Hepatocyte (in vitro differentiated cells): Measurements from ENCODE around the gene GOLGA8R. TPM values are rescaled to one million over a fixed set of nuclear protein-coding genes. Genes with fewer than 3 reads are reported as not detected.
"Not testable (repeated sequence)": the region's sequence is repeated elsewhere in the genome, so short reads cannot be mapped to it uniquely, and the experiment has no call there.

Experiments used
- DNase-seq: peaks from one replicate; pipeline ENCODE4 v3.0.0-alpha.2; 2016; ENCODE audit warnings: low spot score
- H2AFZ ChIP-seq: fragments of 200-600 bp; sonication (generic); 2 replicates; pipeline ENCODE4 v1.6.0; 2016; ENCODE audit warnings: antibody characterized with exemption, mild to moderate bottlenecking
- H3K27ac ChIP-seq: fragments of 200-600 bp; sonication (generic); 2 replicates; pipeline ENCODE4 v1.5.1; 2016; ENCODE audit warnings: mild to moderate bottlenecking
- H3K27me3 ChIP-seq: fragments of 200-600 bp; sonication (generic); 2 replicates; pipeline ENCODE4 v1.6.1; 2016
- H3K36me3 ChIP-seq: fragments of 200-600 bp; sonication (generic); replicated peaks from 2 replicates; pipeline ENCODE4 v1.5.1; 2016; ENCODE audit warnings: low read depth; ENCODE audit not compliant: insufficient read depth
- H3K4me1 ChIP-seq: fragments of 200-600 bp; sonication (generic); 2 replicates; pipeline ENCODE4 v1.5.1; 2016; ENCODE audit warnings: mild to moderate bottlenecking, moderate library complexity; ENCODE audit not compliant: insufficient read depth
- H3K4me2 ChIP-seq: fragments of 200-600 bp; sonication (generic); 2 replicates; pipeline ENCODE4 v1.6.0; 2016
- H3K4me3 ChIP-seq: fragments of 200-600 bp; sonication (generic); 2 replicates; pipeline ENCODE4 v1.5.1; 2016; ENCODE audit warnings: mild to moderate bottlenecking
- H3K79me2 ChIP-seq: fragments of 200-600 bp; sonication (generic); 2 replicates; pipeline ENCODE4 v1.6.0; 2017; ENCODE audit warnings: mild to moderate bottlenecking
- H3K9me2 ChIP-seq: fragments of 200-600 bp; sonication (generic); replicated peaks from 2 replicates; pipeline ENCODE4 v1.6.0; 2017; ENCODE audit warnings: mild to moderate bottlenecking; ENCODE audit not compliant: insufficient read depth
- H3K9me3 ChIP-seq: fragments of 200-600 bp; sonication (generic); 2 replicates; pipeline ENCODE4 v1.5.1; 2016; ENCODE audit warnings: low read depth, mild to moderate bottlenecking
- H4K20me1 ChIP-seq: fragments of 200-600 bp; sonication (generic); 2 replicates; pipeline ENCODE4 v1.6.0; 2016; ENCODE audit warnings: mild to moderate bottlenecking; ENCODE audit not compliant: insufficient read depth, poor library complexity, severe bottlenecking
- WGBS: methylation state at CpG from one replicate; pipeline ENCODE4 v1.1.6; 2016; ENCODE audit warnings: low lambda C conversion rate; ENCODE audit errors: missing lambda C conversion rate; 5-methylcytosine and 5-hydroxymethylcytosine counted together
- polyA plus RNA-seq: library from polyadenylated mRNA; unstranded; fragments of >200 nt; fragmentation: Nextera tagmentation; extraction: Ambion mirVana; gene quantifications from 2 replicates; pipeline ENCODE4 v1.2.1, GENCODE V29; 2016
- total RNA-seq: library from RNA; depleted of rRNA; stranded (reverse); fragments of >200 nt; gene quantifications from 2 replicates; pipeline ENCODE4 v1.2.3, GENCODE V29; 2014

Gene GOLGA8R
- 1.6 and 2.0 TPM in 2 replicates for total RNA-seq
- 0.50 TPM in 1 of 2 replicates, not detected in the other for polyA plus RNA-seq

GRCh38 chr15:30414160-30414559, at the start of gene GOLGA8R:
TSS of gene GOLGA8R (minus strand) at chr15:30414260. CDS start at chr15:30414162, 98 bp downstream.
- not testable (repeated sequence) for H3K9me3 ChIP-seq, H3K79me2 ChIP-seq, H4K20me1 ChIP-seq, H3K27me3 ChIP-seq, H3K4me2 ChIP-seq, H3K27ac ChIP-seq, H3K36me3 ChIP-seq, H3K4me3 ChIP-seq, DNase-seq, H3K4me1 ChIP-seq, H3K9me2 ChIP-seq, H2AFZ ChIP-seq
- WGBS: no CpG with 5 or more reads among the region's 7 CpGs

DNA sequence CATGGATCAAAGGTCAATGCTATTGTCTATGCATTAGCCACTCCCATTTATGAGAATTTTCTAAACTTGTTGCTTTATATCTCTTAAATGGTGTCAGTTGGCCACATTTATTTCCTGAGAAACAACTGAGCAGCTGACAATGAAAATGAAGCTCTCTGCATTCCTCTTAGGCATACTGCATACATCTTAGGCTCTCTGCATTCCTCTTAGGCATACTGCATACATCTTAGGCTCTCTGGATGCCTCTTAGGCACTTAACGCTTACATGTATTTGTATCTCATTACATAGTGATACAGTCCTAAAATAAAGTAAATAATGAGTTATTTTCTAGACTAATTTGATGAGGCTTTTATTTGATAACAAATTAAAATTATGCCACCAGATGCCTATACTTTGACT, 49.8 kb upstream of the GOLGA8R start:
- H3K36me3 ChIP-seq, H3K9me3 ChIP-seq, H2AFZ ChIP-seq, H3K79me2 ChIP-seq, H3K27me3 ChIP-seq, H4K20me1 ChIP-seq, DNase-seq, H3K4me2 ChIP-seq, H3K4me3 ChIP-seq, H3K4me1 ChIP-seq, H3K27ac ChIP-seq, H3K9me2 ChIP-seq: not testable (repeated sequence)
- no CpG with 5 or more reads among the region's 1 CpG for WGBS

- H3K9me3 ChIP-seq, H3K4me3 ChIP-seq, H4K20me1 ChIP-seq, H3K4me1 ChIP-seq, H3K9me2 ChIP-seq, DNase-seq, H3K79me2 ChIP-seq, H2AFZ ChIP-seq, H3K27me3 ChIP-seq, H3K27ac ChIP-seq, H3K36me3 ChIP-seq, H3K4me2 ChIP-seq: not testable (repeated sequence)
- no CpG with 5 or more reads among the region's 9 CpGs for WGBS
Measured at GRCh38 chr15:30462176-30462575, 48.1 kb upstream of the GOLGA8R start.

DNA sequence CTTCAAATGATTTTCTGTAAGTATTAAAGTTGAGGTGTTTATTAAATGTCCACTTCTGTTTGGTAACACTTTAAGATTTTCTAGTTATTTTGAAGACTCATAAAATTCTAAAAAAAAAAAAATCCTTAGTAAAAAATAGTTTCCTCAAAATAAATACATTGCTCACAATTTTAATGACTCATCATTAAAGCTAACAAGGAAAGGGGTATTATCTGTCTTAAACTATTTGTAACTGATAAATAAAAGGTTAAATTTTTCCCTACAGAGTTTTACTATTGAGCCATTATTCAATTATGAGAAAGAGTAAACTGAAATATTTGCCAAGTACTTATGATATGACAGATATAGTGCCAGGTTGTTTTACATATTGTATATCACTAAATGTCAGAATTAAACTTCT, 38.6 kb upstream of the GOLGA8R start:
- not testable (repeated sequence) for H4K20me1 ChIP-seq, H3K27me3 ChIP-seq, H3K9me3 ChIP-seq, H3K79me2 ChIP-seq, H3K4me3 ChIP-seq, H2AFZ ChIP-seq, H3K36me3 ChIP-seq, H3K27ac ChIP-seq, H3K4me2 ChIP-seq, H3K9me2 ChIP-seq, DNase-seq, H3K4me1 ChIP-seq

DNA sequence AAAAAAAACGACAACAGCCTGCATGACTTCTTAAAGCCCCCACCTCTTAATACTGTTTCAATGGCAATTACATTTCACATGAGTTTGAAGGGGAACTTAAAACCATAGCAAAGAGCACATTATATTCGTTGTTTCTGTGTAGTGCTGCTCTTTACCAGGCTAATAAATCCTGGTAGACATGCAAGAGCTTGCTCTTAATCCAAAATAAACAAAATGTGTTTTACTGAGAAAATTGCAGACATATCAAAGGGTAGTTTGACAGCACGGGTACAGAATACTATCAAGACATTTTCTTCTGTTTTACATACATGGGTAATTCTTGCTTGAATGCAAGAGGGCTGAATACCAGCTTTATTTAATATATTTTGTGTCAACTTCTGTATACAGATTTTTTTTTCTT, 24.3 kb upstream of the GOLGA8R start:
- not testable (repeated sequence) for H3K9me3 ChIP-seq, H3K27me3 ChIP-seq, H2AFZ ChIP-seq, DNase-seq, H3K79me2 ChIP-seq, H3K36me3 ChIP-seq, H4K20me1 ChIP-seq, H3K9me2 ChIP-seq, H3K4me1 ChIP-seq, H3K4me3 ChIP-seq, H3K27ac ChIP-seq, H3K4me2 ChIP-seq
- WGBS: 32% methylated on average over 2 of the region's 3 CpGs

- H3K27me3 ChIP-seq, H3K4me2 ChIP-seq, H2AFZ ChIP-seq, DNase-seq, H3K79me2 ChIP-seq, H3K9me2 ChIP-seq, H3K36me3 ChIP-seq, H4K20me1 ChIP-seq, H3K9me3 ChIP-seq, H3K27ac ChIP-seq, H3K4me3 ChIP-seq, H3K4me1 ChIP-seq: not testable (repeated sequence)
- WGBS: 94% methylated on average over 4 of the region's 5 CpGs
Measured at GRCh38 chr15:30435878-30436277, 21.8 kb upstream of the GOLGA8R start.

DNA sequence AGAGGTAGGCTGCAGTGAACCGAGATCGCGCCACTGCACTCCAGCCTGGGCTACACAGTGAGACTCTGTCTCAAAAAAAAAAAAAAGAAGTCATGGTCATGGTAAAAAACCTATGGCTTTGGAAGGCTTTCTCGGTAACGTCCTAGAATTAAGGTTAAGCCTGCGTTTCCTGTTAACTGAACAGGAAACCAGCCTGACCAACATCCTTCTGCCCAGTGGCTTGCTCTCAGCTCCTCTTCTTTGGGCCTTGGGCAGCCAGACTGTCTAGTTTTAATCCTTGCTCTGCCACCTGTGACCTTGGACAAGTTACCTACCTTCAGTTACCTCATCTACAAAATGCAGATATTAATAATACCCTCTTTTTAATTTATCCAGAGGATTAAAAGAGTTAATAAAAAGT, 6.7 kb upstream of the GOLGA8R start:
- not testable (repeated sequence) for DNase-seq, H3K36me3 ChIP-seq, H3K79me2 ChIP-seq, H3K27ac ChIP-seq, H3K9me2 ChIP-seq, H2AFZ ChIP-seq, H3K4me1 ChIP-seq, H3K9me3 ChIP-seq, H3K27me3 ChIP-seq, H4K20me1 ChIP-seq, H3K4me2 ChIP-seq, H3K4me3 ChIP-seq
- 82% methylated on average over 6 of the region's 6 CpGs for WGBS

DNA sequence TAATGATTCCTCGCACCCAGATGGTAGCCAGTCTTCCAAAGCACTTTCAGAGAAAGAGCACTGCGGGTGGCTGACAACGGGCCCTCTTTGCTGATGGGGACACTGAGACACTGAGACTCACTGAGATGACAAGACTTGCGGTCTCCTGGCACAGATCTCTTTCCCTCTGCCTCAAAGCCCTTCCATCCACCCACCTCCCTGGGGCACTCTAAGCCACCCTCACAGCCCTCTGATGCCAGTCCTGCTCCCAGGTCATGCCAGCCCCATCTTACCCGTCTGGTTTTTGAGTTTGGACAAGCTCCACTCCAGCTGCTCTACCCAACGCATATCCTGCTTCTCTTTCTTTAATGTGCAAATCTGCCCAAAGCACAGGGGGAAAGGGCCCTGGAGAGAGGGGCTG, 6.4 kb downstream of the GOLGA8R start:
- H4K20me1 ChIP-seq, H3K36me3 ChIP-seq, H2AFZ ChIP-seq, H3K27me3 ChIP-seq, H3K4me2 ChIP-seq, H3K27ac ChIP-seq, DNase-seq, H3K4me3 ChIP-seq, H3K9me2 ChIP-seq, H3K9me3 ChIP-seq, H3K79me2 ChIP-seq, H3K4me1 ChIP-seq: not testable (repeated sequence)
- 93% methylated on average over 6 of the region's 6 CpGs for WGBS
